Heart right ventricle (tissue), 16 donors: ENCODE results near the gene OTOP1. TPM values are rescaled to one million over a fixed set of nuclear protein-coding genes. Genes with fewer than 3 reads are reported as not detected.

Source experiments
- ATAC-seq, 8 donors: fragments of 200-7000 bp; cut with Tn5 transposase; one replicate each; pipeline ENCODE4 v1.9.1; 2020; ENCODE audit warnings: mild to moderate bottlenecking in 8 of 8, moderate library complexity in 8 of 8, moderate number of reproducible peaks in 1 of 8
- DNase-seq, 2 donors: peaks; one replicate each; pipeline ENCODE4 v3.0.0-alpha.2; 2020
- H3K27ac ChIP-seq, 10 donors: fragments of 200-600 bp; sonication (generic) in 2 of 10; one replicate each; pipeline versions ENCODE4 v1.5.0 to v1.8.0; 2020 to 2022; ENCODE audit warnings: mild to moderate bottlenecking in 3 of 10
- H3K27me3 ChIP-seq, 7 donors: fragments of 200-600 bp; one replicate each; pipeline ENCODE4 v1.8.0; 2021 to 2022; ENCODE audit warnings: mild to moderate bottlenecking in 2 of 7
- H3K36me3 ChIP-seq, 9 donors: fragments of 200-600 bp; sonication (generic) in 1 of 9; one replicate each; pipeline versions ENCODE4 v1.5.0 to v1.8.0; 2020 to 2022; ENCODE audit warnings: mild to moderate bottlenecking in 2 of 9
- H3K4me1 ChIP-seq, 9 donors: fragments of 200-600 bp; sonication (generic) in 1 of 9; one replicate each; pipeline versions ENCODE4 v1.5.0 to v1.8.0; 2020 to 2022; ENCODE audit warnings: mild to moderate bottlenecking in 4 of 9
- H3K4me3 ChIP-seq, 10 donors: fragments of 200-600 bp; sonication (generic) in 2 of 10; one replicate each; pipeline versions ENCODE4 v1.5.0 to v1.8.0; 2020 to 2022; ENCODE audit warnings: mild to moderate bottlenecking in 7 of 10, moderate library complexity in 2 of 10
- H3K9me3 ChIP-seq, 11 donors: fragments of 200-600 bp in 10 of 11; sonication (generic) in 2 of 11; one replicate each; pipeline versions ENCODE4 v1.5.0 to v1.8.0; 2013 to 2022; ENCODE audit warnings: mild to moderate bottlenecking in 2 of 11, control low read depth in 1 of 11, moderate library complexity in 1 of 11
- WGBS, 2 donors: extraction: QIAGEN DNeasy Blood & Tissue Kit; methylation state at CpG; one replicate each; pipeline ENCODE4 v1.1.7; 2013; ENCODE audit warnings: inconsistent platforms in 1 of 2; 5-methylcytosine and 5-hydroxymethylcytosine counted together
- intact Hi-C, 10 donors: fragments of 100-400 bp; cut with DNase I; formaldehyde crosslinking; loops; one replicate each; pipeline versions ENCODE4 v1.11.1 to v1.14.2; 2022
- long read RNA-seq, 3 donors: library from polyadenylated mRNA; unstranded; transcript quantifications; one replicate each; pipeline ENCODE4 v2.0.0, GENCODE V29; 2020 to 2021
- polyA plus RNA-seq, 2 donors: library from polyadenylated mRNA; stranded (reverse); fragments of 200-250 nt; gene quantifications; one replicate each; pipeline ENCODE4 v1.2.3, GENCODE V29; 2013
- total RNA-seq, 10 donors: library from RNA; stranded (reverse); fragmentation: NEBNext Ultra II Directional in 3 of 10; extraction: Animal tissue kit (Norgen Biotek cat#: 25700) in 3 of 10; gene quantifications; one replicate each; pipeline versions ENCODE4 v1.2.1 to v1.2.4, GENCODE V29; 2021 to 2023
- TF ChIP-seq, protein P1 (sequence below), 9 donors: fragments of 200-600 bp; sonication (generic) in 2 of 9; IDR thresholded peaks; one replicate each; pipeline versions ENCODE4 v1.5.0 to v1.8.0; 2021 to 2022; ENCODE audit warnings: antibody characterized with exemption in 9 of 9, mild to moderate bottlenecking in 5 of 9, moderate library complexity in 1 of 9
- donor health status: Arrhythmogenic right ventricular cardiomyopathy.
- donor health status: ischemic (EF 13 %, LVEDD 7.1; RV severe dilation, severe dysfunction).
- donor health status: healthy with polysubstance abuse.
- donor health status: DM: no; HTN: yes; CAD: no.
- donor health status: DM: no; HTN: no; CAD: no.
- donor health status: ischemic (EF 25% LVEDD 6.9; RV normal size, moderate dysfunction).
- donor health status: ischemic (EF 25% LVEDD 5.7; RV mildly dilated, moderate dysfunction).
- donor health status: healthy.
- donor health status: DM: yes; HTN: yes; CAD: no.
- donor health status: Ischemic cardiomyopathy.
- donor health status: ischemic (EF 35%, LVEDD 5.7; RV mildly dilated, moderate dysfunction).
- donor health status: nonischemic (EF 11% LVEDD 7.7; RV severe dilation, severe dysfunction).
- donor health status: DM: yes; HTN: yes; CAD: no.
- donor health status: PGD.
- donor health status: ischemic (EF 29% LVEDD 5.4; RV normal size, mild dysfunction).
- donor health status: nonischemic (EF 23%, LVEDD 6.1; RV moderate dilation, normal function).

OTOP1 gene, protein sequence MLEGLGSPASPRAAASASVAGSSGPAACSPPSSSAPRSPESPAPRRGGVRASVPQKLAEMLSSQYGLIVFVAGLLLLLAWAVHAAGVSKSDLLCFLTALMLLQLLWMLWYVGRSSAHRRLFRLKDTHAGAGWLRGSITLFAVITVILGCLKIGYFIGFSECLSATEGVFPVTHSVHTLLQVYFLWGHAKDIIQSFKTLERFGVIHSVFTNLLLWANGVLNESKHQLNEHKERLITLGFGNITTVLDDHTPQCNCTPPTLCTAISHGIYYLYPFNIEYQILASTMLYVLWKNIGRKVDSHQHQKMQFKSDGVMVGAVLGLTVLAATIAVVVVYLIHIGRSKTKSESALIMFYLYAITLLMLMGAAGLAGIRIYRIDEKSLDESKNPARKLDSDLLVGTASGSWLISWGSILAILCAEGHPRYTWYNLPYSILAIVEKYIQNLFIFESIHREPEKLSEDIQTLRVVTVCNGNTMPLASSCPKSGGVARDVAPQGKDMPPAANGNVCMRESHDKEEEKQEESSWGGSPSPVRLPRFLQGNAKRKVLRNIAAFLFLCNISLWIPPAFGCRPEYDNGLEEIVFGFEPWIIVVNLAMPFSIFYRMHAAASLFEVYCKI
- total RNA-seq = not detected
- polyA plus RNA-seq = not detected
- long read RNA-seq, donor 1 = 0 reads
- long read RNA-seq, donor 2 = 0 reads
- long read RNA-seq, donor 3 = 0 reads

GRCh38 chr4:4226606-4227438, at the start of gene OTOP1:
TSS of gene OTOP1 (minus strand) at chr4:4226929. CDS start at chr4:4226864, 65 bp downstream.
- Histone ChIP-seq H3K4me1 (peaks cover 0 to 3% (median 0%) of the 10 kb centered on the region in 9 donors), H3K9me3 (no peaks in the 10 kb centered on the region), H3K4me3 (no peak within 1 kb of the TSS), H3K27me3 (peaks cover 9 to 80% (median 65%) of the 10 kb centered on the region in 7 donors), H3K27ac (no peak within 1 kb of the TSS), H3K36me3 (no peaks in the 10 kb centered on the region)
- intact Hi-C loops = no loop called here
- TF ChIP-seq, protein P1, sequence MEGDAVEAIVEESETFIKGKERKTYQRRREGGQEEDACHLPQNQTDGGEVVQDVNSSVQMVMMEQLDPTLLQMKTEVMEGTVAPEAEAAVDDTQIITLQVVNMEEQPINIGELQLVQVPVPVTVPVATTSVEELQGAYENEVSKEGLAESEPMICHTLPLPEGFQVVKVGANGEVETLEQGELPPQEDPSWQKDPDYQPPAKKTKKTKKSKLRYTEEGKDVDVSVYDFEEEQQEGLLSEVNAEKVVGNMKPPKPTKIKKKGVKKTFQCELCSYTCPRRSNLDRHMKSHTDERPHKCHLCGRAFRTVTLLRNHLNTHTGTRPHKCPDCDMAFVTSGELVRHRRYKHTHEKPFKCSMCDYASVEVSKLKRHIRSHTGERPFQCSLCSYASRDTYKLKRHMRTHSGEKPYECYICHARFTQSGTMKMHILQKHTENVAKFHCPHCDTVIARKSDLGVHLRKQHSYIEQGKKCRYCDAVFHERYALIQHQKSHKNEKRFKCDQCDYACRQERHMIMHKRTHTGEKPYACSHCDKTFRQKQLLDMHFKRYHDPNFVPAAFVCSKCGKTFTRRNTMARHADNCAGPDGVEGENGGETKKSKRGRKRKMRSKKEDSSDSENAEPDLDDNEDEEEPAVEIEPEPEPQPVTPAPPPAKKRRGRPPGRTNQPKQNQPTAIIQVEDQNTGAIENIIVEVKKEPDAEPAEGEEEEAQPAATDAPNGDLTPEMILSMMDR (IDR thresholded peaks at IDR 0.05) = no peak
- ATAC-seq = no peak
- no peak for DNase-seq
- 9 to 13% methylated on average over 71 to 82 of the region's 82 CpGs for WGBS, 2 donors

DNA sequence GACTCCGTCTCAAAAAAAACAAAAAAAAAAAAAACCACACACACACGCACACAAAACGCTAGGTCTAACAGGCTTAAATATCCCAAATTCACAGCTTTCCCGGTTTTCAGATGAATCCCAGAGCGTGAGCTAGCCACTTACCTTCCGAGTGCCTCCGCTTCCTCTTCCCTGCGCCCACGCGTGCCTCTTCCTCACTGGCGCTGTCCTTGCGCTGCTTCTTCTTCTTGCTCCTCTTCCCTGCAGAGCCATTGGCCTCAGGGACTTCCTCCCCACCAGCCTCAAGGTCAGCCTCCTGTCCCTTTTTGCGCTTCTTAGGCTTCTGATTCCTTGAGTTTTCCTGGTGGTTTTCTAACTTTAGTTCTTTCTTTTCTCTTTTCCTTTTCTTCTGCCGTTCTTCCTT, 47.5 kb upstream of the OTOP1 start:
- Histone ChIP-seq H3K36me3 (peaks cover 0 to 100% (median 50%) of the 10 kb centered on the region in 9 donors), H3K4me3 (no peak overlapping the region), H3K27ac (no peak overlapping the region), H3K27me3 (no peaks in the 10 kb centered on the region), H3K9me3 (no peaks in the 10 kb centered on the region), H3K4me1 (peaks cover 0 to 27% (median 0%) of the 10 kb centered on the region in 9 donors)
- ATAC-seq = no peak
- no peak for DNase-seq
- TF ChIP-seq, protein P1 (IDR thresholded peaks at IDR 0.05) = no peak
- intact Hi-C loops = no loop called here
- WGBS, 2 donors = 91 to 96% methylated on average over 14 of the region's 14 CpGs

DNA sequence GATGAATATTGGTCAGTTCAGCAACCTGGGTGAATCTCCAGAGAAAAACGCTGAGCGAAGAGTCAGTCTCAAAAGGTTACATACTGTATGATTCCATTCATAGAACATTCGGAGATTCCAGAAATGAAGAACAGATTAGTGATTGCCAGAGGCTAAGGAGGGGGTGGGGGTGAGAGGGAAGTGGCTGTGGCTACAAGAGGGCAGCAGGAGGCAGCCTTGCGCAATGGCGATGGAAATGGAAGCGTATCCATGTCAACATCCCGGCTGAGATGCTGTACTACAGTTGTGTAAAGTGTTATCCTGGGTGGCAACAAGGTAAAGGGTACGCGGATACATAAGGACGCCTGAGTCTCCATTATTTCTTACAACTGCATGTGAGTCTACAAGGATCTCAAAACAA, 45.2 kb upstream of the OTOP1 start:
- 85 to 87% methylated on average over 10 of the region's 10 CpGs for WGBS, 2 donors
- Histone ChIP-seq H3K4me1 (peaks cover 0 to 48% (median 0%) of the 10 kb centered on the region in 9 donors), H3K4me3 (no peak overlapping the region), H3K9me3 (no peaks in the 10 kb centered on the region), H3K36me3 (peaks cover 0 to 99% (median 46%) of the 10 kb centered on the region in 9 donors), H3K27me3 (no peaks in the 10 kb centered on the region), H3K27ac (peak overlapping the region in 1 of 10 donors; percentile 86)
- ATAC-seq (no peak), DNase-seq (no peak)
- intact Hi-C loops = no loop called here
- TF ChIP-seq, protein P1 (IDR thresholded peaks at IDR 0.05) = peak in 2 of 9 donors; percentile 7 to 13

DNA sequence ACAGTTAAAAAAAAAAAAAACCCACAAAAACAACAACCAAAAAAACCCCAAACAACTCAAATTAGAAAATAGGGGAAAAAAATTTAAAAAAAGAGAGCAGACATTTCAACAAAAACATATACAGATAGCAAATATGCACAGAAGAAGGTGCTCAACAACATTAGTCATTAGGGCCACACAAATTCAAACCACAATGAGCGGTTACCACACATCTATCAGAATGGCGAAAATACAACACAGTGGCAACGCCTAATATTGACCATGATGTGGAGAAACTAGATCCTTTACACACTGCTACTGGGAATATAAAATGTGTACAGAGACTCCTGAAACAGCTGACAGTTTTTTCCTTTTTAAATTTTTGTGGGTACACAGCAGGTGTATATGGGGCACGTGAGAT, 43.8 kb upstream of the OTOP1 start:
- TF ChIP-seq, protein P1 (IDR thresholded peaks at IDR 0.05) = no peak
- DNase-seq (no peak), ATAC-seq (no peak)
- intact Hi-C loops = no loop called here
- Histone ChIP-seq H3K36me3 (peaks cover 0 to 89% (median 44%) of the 10 kb centered on the region in 9 donors), H3K27me3 (no peaks in the 10 kb centered on the region), H3K9me3 (no peaks in the 10 kb centered on the region), H3K4me3 (no peak overlapping the region), H3K4me1 (peaks cover 0 to 53% (median 0%) of the 10 kb centered on the region in 9 donors), H3K27ac (peak overlapping the region in 1 of 10 donors; percentile 86)
- 81 to 83% methylated on average over 4 of the region's 4 CpGs for WGBS, 2 donors
